ENCODE data around the gene SLC22A3. TPM values are rescaled to one million over a fixed set of nuclear protein-coding genes. Genes with fewer than 3 reads are reported as not detected.
A peak's percentile ranks its signal among the peaks of the same experiment; 100 is the strongest.

Gene SLC22A3
- total and polyA plus RNA-seq, 8 donors, result 2.0 to 29.3 (median 7.2) TPM

DNA sequence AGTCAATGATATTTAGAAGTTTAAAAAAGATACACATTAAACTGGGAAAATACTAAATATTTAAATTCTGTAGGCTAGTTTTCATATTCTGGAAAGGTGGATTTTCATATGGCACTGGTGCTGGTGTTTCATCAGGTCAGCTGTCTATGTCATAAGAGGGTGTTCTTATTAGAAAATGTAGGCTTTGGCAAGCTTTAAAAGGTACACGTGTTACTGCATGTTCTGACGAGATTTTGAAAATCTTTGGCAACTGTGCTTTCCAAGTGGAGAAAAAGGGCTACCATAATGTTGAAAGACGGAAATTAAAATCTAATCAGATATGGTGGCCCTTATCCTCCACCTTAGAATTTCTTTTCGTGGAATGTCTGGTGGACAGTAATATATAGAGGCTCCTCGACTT is 30.0 kb downstream of the SLC22A3 start:
- WGBS, 5 donors, result 49 to 65% (median 59%) methylated on average over 5 of the region's 5 CpGs

DNA sequence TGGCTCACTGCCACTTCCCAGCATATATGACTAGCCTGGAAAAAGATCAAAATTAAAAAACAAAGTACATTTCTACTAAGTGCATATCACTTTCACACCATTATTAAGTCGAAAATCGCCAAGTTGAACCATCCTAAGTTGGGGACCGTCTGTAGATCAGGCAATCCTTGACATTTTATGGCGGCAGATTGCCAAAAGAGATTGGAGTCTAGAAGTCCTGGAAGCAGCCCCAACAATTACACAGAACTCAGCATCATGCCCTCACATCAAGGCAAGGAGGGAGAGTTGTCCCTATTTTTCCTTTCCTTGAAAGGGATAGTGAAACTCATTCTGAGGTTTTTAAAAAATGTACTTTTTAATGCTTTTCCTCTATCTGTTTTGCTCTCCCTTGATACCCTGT is 30.7 kb downstream of the SLC22A3 start:
- no peaks in the 10 kb centered on the region for H3K36me3 ChIP-seq
- intact Hi-C loops (cut with DNase I; ENCODE audit: low total_unique reads), result no loop called here
- TF ChIP-seq POLR2A (IDR thresholded peaks at IDR 0.05), result no peak
- TF ChIP-seq POLR2AphosphoS5 (IDR thresholded peaks at IDR 0.05), result no peak
- TF ChIP-seq, protein P1, sequence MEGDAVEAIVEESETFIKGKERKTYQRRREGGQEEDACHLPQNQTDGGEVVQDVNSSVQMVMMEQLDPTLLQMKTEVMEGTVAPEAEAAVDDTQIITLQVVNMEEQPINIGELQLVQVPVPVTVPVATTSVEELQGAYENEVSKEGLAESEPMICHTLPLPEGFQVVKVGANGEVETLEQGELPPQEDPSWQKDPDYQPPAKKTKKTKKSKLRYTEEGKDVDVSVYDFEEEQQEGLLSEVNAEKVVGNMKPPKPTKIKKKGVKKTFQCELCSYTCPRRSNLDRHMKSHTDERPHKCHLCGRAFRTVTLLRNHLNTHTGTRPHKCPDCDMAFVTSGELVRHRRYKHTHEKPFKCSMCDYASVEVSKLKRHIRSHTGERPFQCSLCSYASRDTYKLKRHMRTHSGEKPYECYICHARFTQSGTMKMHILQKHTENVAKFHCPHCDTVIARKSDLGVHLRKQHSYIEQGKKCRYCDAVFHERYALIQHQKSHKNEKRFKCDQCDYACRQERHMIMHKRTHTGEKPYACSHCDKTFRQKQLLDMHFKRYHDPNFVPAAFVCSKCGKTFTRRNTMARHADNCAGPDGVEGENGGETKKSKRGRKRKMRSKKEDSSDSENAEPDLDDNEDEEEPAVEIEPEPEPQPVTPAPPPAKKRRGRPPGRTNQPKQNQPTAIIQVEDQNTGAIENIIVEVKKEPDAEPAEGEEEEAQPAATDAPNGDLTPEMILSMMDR (IDR thresholded peaks at IDR 0.05), result no peak
- no peak for TF ChIP-seq EP300 (IDR thresholded peaks at IDR 0.05)
- no peak overlapping the region for H3K4me3 ChIP-seq
- WGBS, 5 donors, result 56 to 76% (median 63%) methylated on average over 4 of the region's 4 CpGs
- DNase-seq, result no peak
- H3K4me1 ChIP-seq, result peaks cover 0 to 17% (median 8%) of the 10 kb centered on the region in 4 donors
- no peak overlapping the region for H3K27ac ChIP-seq
- H3K27me3 ChIP-seq, result no peaks in the 10 kb centered on the region
- peaks cover 0 to 9% (median 0%) of the 10 kb centered on the region in 4 donors for H3K9me3 ChIP-seq

More for the DNA sequence above, 30.0 kb downstream of the SLC22A3 start:
- DNase-seq, result no peak
- H3K9me3 ChIP-seq, result peaks cover 0 to 9% (median 0%) of the 10 kb centered on the region in 4 donors
- intact Hi-C loops (cut with DNase I; ENCODE audit: low total_unique reads), result no loop called here
- peaks cover 0 to 17% (median 8%) of the 10 kb centered on the region in 4 donors for H3K4me1 ChIP-seq
- no peak overlapping the region for H3K4me3 ChIP-seq
- TF ChIP-seq POLR2A (IDR thresholded peaks at IDR 0.05), result no peak
- TF ChIP-seq EP300 (IDR thresholded peaks at IDR 0.05), result no peak
- TF ChIP-seq, protein P1 (IDR thresholded peaks at IDR 0.05), result no peak
- TF ChIP-seq POLR2AphosphoS5 (IDR thresholded peaks at IDR 0.05), result no peak
- no peak overlapping the region for H3K27ac ChIP-seq
- no peaks in the 10 kb centered on the region for H3K27me3 ChIP-seq
- no peaks in the 10 kb centered on the region for H3K36me3 ChIP-seq

DNA sequence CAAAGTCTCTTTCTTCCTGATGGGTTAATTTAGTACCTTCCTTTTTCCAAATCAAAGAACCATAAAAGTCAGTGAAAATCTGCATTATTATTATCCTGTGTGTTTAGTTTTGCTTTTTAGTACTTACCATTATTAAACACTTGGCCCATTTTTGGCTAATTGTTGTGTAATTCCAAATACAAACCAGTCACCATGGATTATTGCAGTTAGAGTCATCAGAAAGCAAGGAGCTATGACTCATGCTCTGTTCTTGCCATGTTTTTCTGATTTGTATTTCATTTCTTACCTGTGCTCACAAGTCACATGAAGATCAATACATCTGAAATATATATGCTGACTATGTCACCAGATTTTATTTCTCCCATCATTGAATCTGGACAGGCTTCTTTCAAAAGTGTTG is 31.3 kb downstream of the SLC22A3 start:
- TF ChIP-seq EP300 (IDR thresholded peaks at IDR 0.05), result no peak
- TF ChIP-seq, protein P1 (IDR thresholded peaks at IDR 0.05), result no peak
- peak in 1 of 3 donors; percentile 12 for TF ChIP-seq POLR2AphosphoS5 (IDR thresholded peaks at IDR 0.05)
- TF ChIP-seq POLR2A (IDR thresholded peaks at IDR 0.05), result no peak
- H3K27ac ChIP-seq, result no peak overlapping the region
- no peak overlapping the region for H3K4me3 ChIP-seq
- H3K9me3 ChIP-seq, result peaks cover 0 to 9% (median 0%) of the 10 kb centered on the region in 4 donors
- no peak for DNase-seq
- intact Hi-C loops (cut with DNase I; ENCODE audit: low total_unique reads), result no loop called here
- H3K4me1 ChIP-seq, result peaks cover 0 to 17% (median 8%) of the 10 kb centered on the region in 4 donors
- no peaks in the 10 kb centered on the region for H3K36me3 ChIP-seq
- H3K27me3 ChIP-seq, result no peaks in the 10 kb centered on the region

DNA sequence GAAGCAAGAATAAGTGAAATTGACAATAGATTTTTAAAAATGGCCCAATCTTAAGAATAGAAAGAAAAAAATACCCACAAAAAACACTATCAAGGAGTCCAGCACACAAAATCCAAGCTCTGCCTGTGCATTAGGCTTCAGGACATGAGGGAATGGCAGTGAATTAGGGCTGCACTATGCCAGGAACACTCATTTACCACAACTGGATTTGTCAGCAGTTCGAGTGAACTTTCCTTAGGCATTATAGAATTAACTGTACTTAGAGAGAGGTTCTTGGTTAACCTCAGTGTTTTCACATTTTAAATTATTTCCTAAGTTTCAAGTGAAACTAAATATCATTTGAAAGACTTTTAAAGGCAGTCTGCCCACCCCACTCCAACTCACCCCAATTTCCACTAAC is 34.8 kb downstream of the SLC22A3 start:
- Histone ChIP-seq H3K36me3 (no peaks in the 10 kb centered on the region), H3K4me1 (peaks cover 14 to 32% (median 22%) of the 10 kb centered on the region in 4 donors), H3K27ac (no peak overlapping the region), H3K9me3 (peaks cover 0 to 9% (median 0%) of the 10 kb centered on the region in 4 donors), H3K27me3 (no peaks in the 10 kb centered on the region), H3K4me3 (no peak overlapping the region)
- 65 to 90% (median 78%) methylated on average over 1 of the region's 1 CpG for WGBS, 5 donors
- TF ChIP-seq POLR2AphosphoS5 (IDR thresholded peaks at IDR 0.05) (no peak), POLR2A (IDR thresholded peaks at IDR 0.05) (no peak), EP300 (IDR thresholded peaks at IDR 0.05) (no peak)
- TF ChIP-seq, protein P1 (IDR thresholded peaks at IDR 0.05), result no peak
- intact Hi-C loops (cut with DNase I; ENCODE audit: low total_unique reads), result no loop called here
- DNase-seq, result no peak

Measured in stomach (tissue), 9 donors.